ENCODE measurements around the gene ZSWIM1.

- TF ChIP-seq CTCF (conservative IDR thresholded peaks at IDR 0.05; ENCODE audit: low read depth, low read length) (no peak), EZH2 (IDR thresholded peaks at IDR 0.05; ENCODE audit: borderline replicate concordance, low read depth, low read length, poor library complexity, severe bottlenecking) (no peak)
These were observed 53.1 kb downstream of the ZSWIM1 start for GRCh38 chr20:45934046-45934585.

All from A673 (cell line).